ENCODE measurements around the gene ZNF560.
"Not testable (repeated sequence)": the region's sequence is repeated elsewhere in the genome, so short reads cannot be mapped to it uniquely, and the experiment has no call there.

ZNF560 gene

GRCh38 chr19:9498183-9498902, at the start of gene ZNF560:
ZNF560 (minus strand) TSS chr19:9498616; CDS start chr19:9475313, 23,303 bp downstream.
- no peak for DNase-seq

DNA sequence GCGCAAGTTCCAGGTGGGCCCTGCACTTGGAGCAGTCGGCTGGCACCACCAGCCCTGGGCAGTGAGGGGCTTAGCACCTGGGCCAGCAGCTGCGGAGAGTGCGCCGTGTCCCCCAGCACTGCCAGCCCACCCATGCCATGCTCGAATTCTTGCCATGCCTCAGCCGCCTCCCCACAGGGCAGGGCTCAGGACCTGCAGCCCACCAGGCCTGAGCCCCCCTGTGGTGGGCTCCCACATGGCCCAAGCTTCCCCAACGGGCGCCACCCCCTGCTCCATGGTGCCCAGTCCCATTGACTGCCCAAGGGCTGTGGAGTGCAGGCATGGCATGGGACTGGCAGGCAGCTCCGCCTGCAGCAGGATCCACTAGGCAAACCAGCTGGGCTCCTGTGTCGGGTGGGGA, 49.5 kb upstream of the ZNF560 start:
- no peak for DNase-seq

DNA sequence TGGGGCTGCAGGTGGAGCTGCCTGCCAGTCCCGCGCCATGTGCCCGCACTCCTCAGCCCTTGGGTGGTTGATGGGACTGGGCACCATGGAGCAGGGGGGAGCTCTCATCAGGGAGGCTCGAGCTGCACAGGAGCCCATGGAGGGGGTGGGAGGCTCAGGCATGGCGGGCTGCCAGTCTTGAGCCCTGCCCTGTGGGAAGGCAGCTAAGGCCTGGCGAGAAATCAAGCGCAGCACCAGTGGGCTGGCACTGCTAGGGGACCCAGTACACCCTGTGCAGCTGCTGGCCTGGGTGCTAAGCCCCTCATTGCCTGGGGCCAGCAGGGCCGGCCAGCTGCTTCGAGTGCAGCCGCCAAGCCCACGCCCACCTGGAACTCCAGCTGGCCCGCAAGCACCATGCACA, 42.9 kb upstream of the ZNF560 start:
- not testable (repeated sequence) for DNase-seq

DNA sequence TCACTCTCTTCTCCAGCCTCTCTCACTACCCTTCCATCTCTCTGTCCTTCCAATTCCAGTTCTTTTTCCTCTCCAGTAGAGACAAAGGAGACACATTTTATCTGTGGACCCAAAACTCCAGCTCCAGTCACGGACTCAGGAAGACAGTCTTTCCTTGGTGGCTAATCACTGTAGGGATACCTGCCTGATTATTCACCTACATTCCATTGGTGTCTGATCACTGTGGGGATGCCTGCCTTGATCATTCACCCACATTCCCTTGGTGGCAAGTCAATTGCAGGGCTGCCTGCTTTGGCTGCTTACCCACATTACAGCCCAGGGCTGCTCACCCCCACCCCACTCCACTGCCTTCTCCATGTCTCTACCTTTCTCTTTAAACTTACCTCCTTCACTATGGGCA, 41.5 kb upstream of the ZNF560 start:
- peak in 1 of 56 donors; percentile 0 for DNase-seq

GRCh38 chr19:9539201-9539600, 40.8 kb upstream of the ZNF560 start:
- not testable (repeated sequence) for DNase-seq

GRCh38 chr19:9538183-9539058, 40.0 kb upstream of the ZNF560 start, which contains the start of gene ZNF426:
ZNF426 (minus strand) TSS chr19:9538645; CDS start chr19:9536232, 2,413 bp downstream.
- DNase-seq, result peak; percentile 14 to 89 (median 70)

DNA sequence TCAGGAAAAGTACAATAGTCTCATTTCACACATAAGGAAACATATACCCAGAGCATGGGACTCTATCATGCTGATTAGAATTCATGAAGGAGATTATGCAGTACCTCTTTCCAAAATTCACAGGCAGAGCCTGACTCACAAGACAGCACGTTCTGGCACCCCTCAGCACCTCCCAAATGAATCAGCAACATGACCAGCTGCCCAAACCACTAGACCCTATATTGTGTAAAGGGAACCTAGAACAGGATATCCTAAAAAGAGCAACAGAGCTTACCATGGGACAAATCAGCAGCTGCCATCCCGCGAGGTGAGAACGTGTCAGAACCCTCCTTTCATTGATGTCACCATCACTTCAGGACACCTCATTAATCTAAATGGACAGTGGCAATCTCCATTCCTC, 37.5 kb upstream of the ZNF560 start:
- no peak for DNase-seq

GRCh38 chr19:9531933-9532332, 33.5 kb upstream of the ZNF560 start:
- DNase-seq, result no peak

DNA sequence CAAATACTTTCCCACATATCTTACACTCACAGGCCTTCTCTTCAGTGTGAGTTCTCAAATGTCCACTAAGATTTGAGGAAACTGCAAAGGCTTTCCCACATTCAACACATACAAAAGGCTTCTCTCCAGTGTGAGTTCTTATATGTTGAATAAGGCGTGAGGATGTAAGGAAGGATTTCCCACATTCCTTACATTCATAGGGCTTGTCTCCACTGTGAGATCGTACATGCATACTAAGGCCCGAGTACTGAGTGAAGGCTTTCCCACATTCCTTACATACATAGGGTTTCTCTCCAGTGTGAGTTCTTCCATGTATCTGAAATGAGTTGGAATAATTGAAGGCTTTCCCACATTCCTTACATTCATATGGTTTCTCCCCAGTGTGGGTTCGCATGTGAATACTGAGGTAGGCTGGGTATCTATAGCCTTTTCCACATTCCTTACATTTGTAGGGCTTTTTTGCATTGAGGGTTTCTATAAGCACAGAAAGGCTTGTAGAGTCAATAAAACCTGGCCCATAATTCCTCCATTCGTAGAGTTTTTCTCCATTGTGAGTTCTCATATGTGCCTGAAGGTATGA, 30.4 kb upstream of the ZNF560 start:
- no peak for DNase-seq

GRCh38 chr19:9523885-9524474, 25.6 kb upstream of the ZNF560 start:
- DNase-seq, result no peak

GRCh38 chr19:9507285-9507684, 8.9 kb upstream of the ZNF560 start:
- DNase-seq, result no peak

- DNase-seq, result no peak
Measured at GRCh38 chr19:9500796-9501195, 2.4 kb upstream of the ZNF560 start.

GRCh38 chr19:9494096-9494495, 4.3 kb downstream of the ZNF560 start:
- DNase-seq, result no peak

- DNase-seq, result no peak
Measured at GRCh38 chr19:9487016-9487415, 11.4 kb downstream of the ZNF560 start.

GRCh38 chr19:9485140-9485539, 13.3 kb downstream of the ZNF560 start:
- DNase-seq, result no peak

GRCh38 chr19:9474975-9475374, 23.4 kb downstream of the ZNF560 start:
- DNase-seq, result no peak

GRCh38 chr19:9467161-9467560, 31.3 kb downstream of the ZNF560 start:
- DNase-seq, result no peak

GRCh38 chr19:9461938-9462337, 36.5 kb downstream of the ZNF560 start:
- no peak for DNase-seq

DNA sequence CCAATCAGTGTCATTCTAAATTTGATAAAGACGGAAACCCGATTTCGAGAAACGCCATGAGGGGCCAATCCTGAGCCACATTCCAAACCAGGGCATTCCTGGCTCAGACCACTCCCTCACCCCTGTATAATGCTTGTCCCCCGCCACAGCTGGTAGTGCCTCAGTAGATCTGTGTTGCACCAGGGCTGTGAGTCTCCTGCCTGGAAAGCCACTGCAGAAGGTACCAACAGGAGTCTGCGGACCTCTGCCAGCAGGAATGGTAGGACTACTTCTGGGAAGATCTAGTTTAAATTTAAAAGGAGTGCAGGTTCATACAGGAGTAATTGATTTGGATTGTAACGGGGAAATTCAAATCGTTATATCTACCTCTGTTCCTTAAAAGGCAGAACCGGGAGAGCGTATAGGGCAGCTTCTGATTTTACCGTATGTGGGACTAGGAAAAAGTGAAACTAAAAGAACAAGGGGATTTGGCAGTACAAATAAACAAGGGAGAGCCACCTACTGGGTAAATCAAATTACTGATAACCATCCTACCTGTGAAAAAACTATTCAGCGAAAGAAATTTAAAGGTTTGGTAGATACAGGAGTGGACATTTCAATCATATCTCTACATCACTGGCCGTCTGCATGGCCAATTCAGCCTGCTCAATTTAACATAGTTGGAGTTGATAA, 42.3 kb downstream of the ZNF560 start:
- no peak for DNase-seq

- DNase-seq, result no peak
Measured at GRCh38 chr19:9453953-9454352, 44.5 kb downstream of the ZNF560 start.

- no peak for DNase-seq
Measured at GRCh38 chr19:9445037-9445436, 53.4 kb downstream of the ZNF560 start.

Measured in amygdala (tissue), 56 donors.